ENCODE measurements around the gene KIF5A.

- TF ChIP-seq POLR2A (IDR thresholded peaks at IDR 0.05) (no peak), CTCF (IDR thresholded peaks at IDR 0.05) (no peak)
Measured at GRCh38 chr12:57569858-57570257, 20.0 kb downstream of the KIF5A start.

All from lower leg skin (tissue), 3 donors.